HG03521 (cell line): ENCODE data around the gene CREM.
A peak's percentile ranks its signal among the peaks of the same experiment; 100 is the strongest.
"Not testable (repeated sequence)": the region's sequence is repeated elsewhere in the genome, so short reads cannot be mapped to it uniquely, and the experiment has no call there.

Source experiments
- ATAC-seq: cut with Tn5 transposase; IDR thresholded peaks from one replicate; pipeline ENCODE4 v1.9.1; 2021; ENCODE audit warnings: mild to moderate bottlenecking, moderate library complexity; ENCODE audit not compliant: unreplicated experiment

Gene CREM

DNA sequence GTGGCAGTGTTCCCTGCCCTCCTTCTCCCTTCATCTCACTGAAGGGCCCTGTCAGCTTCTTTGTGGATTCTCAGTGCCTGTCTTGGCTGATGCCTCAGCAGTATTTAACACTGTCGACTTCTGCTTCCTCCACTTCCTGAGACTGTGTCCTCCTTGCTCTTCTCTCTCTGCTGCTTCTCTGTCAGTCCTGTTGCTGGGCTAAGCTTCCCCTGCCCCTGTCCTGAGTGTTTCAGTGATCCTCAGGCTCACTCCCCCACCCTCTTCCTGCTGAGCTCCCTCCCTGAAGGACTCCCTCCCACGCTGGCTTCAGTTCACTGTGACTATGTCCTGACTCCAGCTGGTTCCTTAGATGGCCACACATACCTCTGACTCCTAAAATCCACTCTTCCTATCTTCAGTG lies 64.9 kb downstream of the CREM start:
- ATAC-seq, result no peak

DNA sequence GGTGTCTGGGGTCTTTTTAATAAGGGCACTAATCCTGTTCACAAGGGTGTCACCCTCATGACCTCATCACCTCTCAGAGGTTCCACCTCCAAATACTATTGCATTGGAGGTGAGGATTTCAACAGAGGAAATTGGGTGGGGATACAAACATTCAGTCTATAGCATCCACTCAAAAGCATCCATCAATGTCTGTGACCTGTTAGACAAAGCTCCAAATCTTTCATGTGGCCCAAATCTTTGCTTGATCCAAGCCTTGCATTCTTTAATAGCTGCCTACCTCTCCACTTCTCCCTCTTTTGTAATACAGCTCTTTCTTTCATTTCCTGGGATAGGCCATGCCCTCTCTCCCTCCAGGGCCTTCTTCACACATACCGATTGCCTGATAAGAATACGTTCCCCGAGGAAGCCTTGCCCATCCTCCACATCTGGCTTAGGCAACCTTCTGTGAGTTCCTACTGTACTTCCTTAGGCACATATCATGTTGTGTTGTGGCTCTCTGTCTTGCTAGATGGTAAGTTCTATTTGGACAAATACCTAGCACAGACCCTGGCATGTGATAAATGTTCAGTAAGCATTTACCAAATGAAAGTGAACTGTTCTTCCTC lies 66.1 kb downstream of the CREM start:
- ATAC-seq, result no peak

DNA sequence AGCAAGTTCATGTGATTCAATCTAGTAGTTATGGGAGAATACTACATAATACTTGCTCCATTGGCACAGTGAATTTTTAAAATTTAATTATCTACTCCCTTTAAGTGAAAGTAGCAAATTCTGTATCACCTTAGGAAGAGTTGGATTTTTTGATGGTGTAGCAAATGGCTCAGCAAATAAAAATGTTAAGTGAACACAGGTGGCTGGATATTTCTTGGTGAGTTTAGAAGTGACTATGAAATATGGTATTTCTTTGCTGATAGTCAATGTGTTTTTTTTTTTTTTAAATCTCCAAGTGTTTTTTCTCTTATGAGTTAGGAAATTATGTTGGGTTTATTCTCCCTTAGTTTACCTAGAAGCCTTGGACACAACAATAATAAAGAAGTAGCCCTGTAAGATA lies 67.8 kb downstream of the CREM start:
- ATAC-seq, result no peak

DNA sequence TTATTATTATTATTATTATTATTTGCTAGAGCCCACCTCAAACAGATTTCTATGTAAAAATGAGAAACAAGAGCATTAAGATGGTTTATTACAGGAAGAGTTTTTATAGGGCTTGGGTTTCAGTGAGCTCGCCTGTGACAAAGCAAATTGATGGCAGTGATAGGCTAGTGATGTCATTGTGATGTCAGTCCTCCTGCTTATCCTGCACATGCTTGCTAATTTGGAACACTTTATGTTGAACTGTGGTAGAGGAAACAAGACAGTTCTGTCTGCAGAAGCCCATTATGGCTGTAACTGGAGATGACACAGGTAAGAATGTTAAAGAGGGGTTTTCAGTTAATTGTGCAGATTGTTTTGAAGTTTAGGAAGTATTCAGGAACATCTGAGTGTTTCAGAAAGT lies 68.3 kb downstream of the CREM start:
- ATAC-seq, result no peak

DNA sequence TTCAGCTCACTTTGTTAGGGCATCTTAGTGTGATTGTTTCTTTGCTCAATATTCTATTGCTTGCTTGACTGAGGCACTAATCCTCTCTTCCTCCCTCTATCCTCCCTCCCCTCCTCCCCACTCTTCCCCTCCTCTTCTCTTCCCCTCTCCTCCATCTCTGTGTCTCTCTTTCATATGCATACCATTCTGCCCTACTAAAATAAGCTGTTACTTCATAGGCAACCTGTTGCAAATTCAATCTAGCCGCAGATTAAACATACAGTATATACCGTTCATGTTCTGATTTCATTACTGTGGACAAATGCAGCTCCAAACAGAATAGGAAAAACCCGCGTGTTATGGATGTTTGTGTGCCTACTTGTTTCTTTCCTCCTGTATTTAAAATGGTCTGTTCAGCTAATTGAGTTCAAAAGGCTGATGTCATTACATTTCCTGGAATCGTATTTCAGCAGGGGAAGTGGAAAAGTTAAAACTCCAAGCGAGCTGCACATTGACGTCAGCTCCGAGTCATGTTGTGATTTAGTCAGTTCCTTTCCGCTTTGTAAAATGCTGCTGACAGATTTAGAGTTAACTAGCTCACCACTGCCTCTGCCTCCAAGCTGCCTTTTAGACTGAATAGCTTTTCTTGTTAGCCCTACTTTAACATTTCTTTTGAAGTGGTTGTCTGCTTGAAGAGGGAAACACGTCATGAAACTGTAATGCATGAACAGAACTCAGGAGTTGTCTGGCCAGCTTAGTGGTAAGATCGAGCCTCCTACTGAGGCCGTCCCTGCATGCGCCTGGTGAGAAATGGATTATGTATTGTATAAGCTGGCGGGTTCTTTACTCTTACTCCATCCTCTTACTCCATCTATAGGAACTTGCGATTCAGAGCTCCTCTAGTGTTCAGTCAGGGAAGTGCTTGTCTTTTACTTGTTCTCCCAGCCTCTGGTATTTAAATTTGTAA lies 69.0 kb downstream of the CREM start:
- ATAC-seq, result peak; percentile 96

DNA sequence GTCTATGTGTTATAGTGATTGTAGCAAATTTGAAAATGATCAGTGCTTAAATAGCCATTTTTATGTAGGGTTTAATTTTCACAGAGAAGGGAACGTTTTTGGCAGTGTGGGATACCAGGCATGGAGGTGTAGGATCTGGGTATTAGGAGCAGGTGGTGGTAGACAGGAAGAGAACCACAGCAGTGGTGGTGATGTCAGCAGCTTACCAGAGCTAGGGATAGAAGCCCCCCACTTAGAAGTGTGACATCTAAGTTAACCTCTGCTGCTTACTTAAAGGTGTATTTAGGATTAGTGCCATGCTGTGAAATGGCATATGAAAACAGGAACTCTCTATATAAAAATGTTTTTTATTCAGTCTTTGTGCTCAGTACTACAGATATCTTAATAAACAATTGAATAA lies 73.8 kb downstream of the CREM start:
- ATAC-seq, result no peak

DNA sequence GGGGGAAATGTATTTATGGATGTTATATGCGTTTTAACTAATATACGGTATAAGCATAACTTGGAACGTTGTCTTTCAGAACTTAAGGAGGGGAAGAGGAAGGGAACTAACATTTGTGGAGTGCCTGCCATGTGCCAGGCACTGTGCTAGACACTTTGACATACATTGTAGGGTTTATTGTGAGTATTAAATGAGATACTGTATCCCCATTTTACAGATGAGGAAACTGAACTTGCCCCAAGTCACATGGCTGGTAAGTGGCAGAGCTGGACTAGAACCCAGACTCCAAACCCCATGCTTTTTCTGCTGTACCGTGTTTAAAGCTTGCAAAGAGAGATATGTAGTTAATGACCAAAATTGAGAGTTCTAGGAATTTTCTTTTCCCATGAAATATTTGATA lies 74.6 kb downstream of the CREM start:
- no peak for ATAC-seq

DNA sequence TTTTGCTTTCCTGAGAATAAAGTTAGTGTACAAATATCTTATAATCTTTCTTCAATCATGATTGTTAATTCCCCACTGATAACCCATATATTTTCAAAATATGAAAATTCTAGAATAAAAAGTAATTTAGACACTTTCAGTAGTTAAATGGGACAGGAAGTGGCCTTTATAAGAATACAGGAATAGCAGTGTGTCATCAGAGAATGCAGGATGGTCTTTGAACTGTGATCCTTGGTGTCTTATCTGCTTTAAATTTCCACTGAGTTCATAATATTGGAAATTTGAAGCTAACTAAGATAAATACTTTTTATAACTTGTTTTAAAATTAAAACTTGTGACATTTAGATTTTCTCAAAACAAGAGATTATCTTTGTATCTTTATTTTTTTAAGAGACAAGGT lies 75.4 kb downstream of the CREM start:
- no peak for ATAC-seq

DNA sequence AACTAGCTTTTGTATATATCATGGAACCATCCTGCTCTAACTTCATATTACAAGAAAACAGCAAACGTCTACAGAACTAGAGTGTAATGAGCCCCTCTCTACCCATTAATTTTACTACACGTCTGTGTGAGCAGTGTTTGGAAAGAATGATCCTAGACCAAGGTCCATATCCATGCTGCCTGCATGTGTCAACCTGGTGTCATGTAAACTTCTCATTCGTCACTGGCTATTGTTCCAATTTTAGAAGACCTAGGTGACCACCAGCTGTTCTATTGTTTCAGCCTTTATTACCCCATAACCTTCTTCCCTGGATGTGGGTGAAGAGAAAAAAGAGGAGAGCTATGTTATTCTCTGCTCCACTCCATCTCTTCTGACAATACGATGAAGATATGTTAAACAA lies 77.1 kb downstream of the CREM start:
- ATAC-seq, result no peak

DNA sequence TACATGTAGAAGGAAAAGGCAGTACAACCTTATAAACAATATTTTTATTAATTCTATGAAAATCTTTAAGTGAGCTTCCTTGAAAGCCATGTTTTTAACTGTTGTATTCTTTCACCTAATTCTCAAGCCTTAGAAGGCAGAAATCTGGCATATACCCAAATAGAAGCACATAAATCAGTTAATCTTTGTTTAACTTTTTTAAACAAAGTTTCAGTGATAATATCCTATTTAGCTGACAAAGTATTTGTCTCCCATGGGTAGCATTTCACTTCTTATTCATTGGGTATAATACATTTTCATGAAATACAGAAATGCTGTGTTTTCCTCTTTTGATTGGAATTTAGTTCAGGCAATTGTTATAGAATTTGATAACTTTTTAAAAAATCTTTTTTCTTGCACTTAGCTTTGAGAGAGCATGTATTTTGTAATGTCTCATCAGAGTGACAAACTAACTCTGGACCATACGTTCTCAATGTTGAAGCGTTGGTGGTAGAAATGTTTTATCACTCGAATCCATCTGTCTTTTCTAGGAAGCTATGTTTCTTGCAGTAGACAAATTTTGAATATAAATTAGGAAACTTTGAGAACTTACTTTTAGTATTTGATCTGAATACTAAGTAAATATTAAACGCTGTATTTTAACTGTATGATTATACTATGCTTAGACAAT lies 78.1 kb downstream of the CREM start:
- no peak for ATAC-seq

DNA sequence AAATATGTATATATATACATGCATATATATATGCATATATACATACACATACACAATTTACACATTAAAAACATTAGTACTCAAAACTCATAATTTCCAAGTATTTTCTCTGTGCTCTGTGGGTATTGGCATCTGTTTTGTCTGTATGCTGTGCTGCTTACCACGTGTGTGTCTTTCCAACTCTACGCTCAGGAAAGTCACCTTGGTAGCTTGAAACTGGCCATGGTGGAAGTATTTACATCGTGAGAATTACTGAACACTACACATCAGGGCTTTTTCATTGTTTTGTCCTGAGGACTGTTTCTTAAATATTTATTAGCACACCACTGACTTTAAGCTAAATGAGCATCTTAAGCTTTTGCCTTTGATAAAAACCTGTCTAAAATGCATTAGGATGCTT lies 79.6 kb downstream of the CREM start:
- ATAC-seq, result no peak

DNA sequence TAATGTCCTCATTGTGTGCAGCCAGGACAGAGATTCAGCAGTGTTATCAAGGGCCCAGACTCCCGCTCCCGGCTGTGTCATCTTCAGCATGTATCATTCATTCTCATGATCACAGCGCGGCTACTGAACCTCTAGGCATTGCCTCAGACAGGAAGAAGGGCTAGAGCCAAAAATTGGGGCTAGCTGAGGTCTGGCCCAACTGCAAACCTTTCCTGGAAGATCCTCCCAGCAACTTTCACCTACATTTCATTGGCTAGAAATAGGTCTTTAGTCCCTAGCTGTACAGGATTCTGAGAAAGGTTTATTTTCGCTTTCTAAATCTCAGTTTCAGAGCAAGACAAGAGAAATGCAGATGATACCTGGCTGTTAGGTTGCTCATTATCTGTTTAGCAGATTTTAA lies 81.9 kb downstream of the CREM start:
- peak; percentile 78 for ATAC-seq

DNA sequence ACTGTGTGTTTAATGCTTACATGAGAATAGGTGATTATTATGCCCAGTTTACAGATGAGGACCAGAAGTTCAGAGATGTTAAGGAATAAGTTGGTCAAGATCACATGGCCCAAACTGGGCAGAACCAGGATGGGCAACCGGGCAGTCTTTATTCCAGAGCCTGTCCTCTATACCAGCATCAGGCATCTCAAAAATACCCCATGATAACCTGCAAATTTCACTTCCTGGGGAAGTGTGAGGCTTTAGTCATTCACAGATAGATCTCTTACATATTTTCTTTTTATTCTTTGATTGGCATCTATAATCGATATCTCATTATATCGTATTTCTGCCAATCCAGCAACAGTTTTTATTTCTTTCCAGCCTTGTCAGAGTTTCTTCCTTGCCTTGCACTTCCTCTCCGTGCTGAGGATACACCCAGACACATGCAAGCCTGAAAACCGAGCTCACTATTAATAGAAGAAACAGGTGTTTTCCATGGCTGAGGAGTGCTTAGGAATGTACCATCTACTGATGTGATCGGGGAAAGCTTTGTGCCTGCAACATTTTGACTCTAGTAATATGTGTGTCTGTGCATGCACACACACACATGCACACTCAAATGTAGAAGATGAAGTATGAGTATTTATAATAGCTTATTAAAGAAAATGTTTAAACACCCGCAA lies 82.4 kb downstream of the CREM start:
- peak; percentile 21 for ATAC-seq

DNA sequence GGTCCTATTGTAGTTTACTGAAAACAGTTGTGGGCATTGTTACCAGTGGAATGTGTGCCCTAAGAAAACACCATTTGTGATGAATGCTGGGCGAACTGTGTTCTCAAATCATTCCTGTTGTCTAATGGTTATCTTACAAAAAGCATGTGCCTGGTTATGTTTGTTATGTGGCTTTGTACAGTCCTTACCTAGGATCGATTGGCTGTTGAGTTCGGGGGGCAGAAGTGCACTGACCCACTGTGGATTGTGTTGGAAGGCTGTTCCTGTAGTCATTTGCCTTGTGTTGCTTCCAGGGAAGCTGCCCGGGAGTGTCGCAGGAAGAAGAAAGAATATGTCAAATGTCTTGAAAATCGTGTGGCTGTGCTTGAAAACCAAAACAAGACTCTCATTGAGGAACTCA lies 84.3 kb downstream of the CREM start:
- no peak for ATAC-seq

DNA sequence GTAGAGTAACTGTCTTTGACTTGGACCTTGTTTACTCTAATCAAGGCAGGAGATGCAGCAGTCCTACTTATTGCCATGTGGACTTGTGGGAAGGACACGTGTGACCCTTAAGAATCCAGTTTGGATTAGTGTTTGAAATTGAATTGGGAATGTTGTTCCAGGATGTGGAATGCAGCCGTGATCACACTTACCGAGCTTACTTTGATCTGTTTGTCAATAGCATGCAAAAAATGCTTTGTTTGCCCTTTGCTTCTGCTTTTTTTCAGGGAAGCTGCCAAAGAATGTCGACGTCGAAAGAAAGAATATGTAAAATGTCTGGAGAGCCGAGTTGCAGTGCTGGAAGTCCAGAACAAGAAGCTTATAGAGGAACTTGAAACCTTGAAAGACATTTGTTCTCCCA lies 84.7 kb downstream of the CREM start:
- ATAC-seq, result no peak

DNA sequence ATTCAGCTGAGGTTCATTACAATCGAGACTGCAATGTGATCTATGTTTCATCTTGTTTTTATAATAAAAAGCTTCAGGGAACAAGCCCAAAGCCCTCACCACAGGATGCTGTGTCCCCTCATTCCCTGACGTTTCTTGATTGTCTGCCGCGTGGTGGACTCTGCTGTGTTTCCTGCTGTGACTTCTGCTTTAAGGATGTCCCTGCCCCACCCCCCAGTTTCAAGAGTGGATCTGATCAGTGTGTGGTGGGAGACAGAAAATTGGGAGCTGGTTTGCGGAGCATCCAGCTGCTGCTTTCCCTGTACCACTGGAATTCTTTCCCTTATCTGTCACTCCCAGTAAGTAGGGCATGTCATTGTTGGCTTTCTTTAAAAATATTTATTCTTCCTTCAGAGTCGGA lies 86.2 kb downstream of the CREM start:
- no peak for ATAC-seq

DNA sequence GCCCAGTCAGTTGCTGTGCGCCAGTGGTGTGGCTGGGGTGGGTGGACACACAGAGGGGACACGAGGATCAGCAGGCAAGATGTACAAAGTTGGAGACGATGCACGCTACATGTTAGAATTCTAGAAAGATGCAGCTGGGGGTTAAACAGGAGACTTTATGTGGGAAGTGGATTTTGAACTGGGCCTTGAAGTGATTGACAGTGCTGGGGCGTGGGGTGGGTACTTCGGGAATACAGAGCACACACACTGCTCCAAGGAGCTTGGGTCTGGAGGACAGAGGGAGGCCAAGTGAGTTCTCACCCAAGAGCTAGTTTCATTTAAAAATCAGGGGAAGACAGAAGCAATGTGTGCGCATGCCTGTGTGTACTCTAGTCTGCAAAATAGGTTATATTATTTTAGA lies 87.1 kb downstream of the CREM start:
- ATAC-seq, result no peak

DNA sequence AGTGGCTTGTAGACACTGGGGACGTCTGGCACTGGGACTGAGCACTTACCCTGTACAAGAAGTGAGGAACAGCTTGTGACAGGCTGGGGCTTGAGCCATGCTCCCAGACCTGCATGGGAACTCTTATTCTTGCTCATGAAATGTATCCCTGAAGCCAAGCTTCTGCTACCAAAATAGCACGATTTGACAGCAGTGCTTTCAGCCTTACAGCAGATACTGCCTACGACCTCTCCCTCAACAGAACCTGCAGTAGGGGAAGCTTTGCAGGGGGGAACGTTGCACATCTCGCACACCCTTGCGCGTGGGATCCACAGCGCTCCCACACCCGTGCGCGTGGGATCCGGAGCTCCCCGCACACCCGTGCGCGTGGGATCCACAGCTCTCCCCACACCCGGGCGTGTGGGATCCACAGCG lies 88.0 kb downstream of the CREM start:
- no peak for ATAC-seq

DNA sequence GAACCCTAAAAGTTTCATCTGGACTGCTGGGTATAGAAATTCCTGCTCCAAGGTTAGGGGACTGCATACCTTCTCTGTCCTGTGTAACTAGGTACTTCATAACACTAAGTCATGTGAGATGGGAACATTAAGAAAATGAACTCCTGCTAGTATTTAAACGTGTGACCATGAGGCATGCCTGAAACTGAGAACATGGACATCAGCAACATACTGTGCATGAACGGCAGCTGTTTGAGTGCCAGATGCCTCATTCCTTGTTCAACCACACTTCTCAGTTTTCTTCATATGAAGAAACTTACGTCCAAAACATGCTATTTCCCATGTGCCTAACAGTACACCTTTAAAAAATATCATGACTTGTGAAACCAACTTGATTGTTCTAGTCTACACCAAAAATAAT lies 88.5 kb downstream of the CREM start:
- ATAC-seq, result no peak

DNA sequence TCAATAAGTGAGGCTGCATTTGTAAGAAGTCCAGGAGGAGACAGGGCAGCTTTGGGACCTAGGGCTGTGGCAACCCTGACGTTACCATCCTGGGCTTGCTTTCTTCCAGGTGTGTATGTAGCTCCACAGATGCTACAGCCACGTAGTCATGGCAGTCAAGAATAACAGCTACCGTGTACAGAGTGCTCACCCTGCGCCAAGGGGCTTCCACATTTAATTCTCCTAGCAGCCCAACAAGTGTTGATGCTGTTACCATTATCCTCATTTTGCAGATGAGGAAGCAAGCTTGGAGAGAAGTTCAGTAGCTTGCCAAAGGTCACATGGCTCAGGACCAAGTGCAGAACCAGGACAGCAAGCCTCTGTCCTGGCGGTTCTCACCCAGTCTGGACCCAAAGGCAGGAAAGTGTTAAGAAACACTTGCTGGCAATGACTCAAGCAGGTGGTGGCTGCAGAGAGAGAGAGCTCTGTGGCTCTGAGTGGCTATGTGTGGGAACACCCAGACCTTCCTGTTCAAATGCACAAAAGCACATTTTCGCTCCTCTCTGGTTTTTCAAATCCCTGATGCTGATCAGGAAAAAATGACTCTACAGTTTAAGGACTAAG lies 89.8 kb downstream of the CREM start:
- no peak for ATAC-seq

DNA sequence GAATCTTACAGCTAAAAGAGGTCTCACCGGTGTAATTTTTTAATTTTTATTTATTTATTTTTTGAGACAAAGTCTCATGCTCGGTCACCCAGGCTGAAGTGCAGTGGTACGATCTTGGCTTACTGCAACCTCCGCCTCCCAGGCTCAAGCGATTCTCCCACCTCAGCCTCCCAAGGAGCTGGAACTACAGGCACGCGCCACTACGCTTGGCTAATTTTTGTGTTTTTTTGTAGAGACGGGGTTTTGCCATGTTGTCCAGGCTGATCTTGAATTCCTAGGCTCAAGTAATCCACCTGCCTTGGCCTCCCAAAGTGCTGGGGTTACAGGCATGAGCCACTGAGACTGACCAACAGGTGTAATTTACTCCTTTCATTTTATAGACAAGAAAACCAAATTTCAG lies 90.3 kb downstream of the CREM start:
- ATAC-seq, result not testable (repeated sequence)
